Prostate gland (tissue), 2 donors: Measurements from ENCODE around the gene STK24. TPM values are rescaled to one million over a fixed set of nuclear protein-coding genes. Genes with fewer than 3 reads are reported as not detected.

Source experiments
- DNase-seq: peaks from one replicate; pipeline ENCODE4 v3.0.0-alpha.2; 2019; ENCODE audit warnings: low spot score
- H3K27ac ChIP-seq, 2 donors: fragments of 200-600 bp; sonication (generic); 2 replicates each; pipeline ENCODE4 v1.5.1; 2017 to 2019
- H3K27me3 ChIP-seq: fragments of 200-600 bp; sonication (generic); replicated peaks from 2 replicates; pipeline ENCODE4 v1.5.1; 2019; ENCODE audit not compliant: insufficient read depth
- H3K36me3 ChIP-seq, 2 donors: fragments of 200-600 bp; sonication (generic); 1 replicate in 1 of 2; 2 replicates in 1 of 2; pipeline versions ENCODE4 v1.5.1 to v1.8.1; 2017 to 2019
- H3K4me1 ChIP-seq: fragments of 200-600 bp; sonication (generic); replicated peaks from 2 replicates; pipeline ENCODE4 v1.5.1; 2019
- H3K4me3 ChIP-seq, 2 donors: fragments of 200-600 bp; sonication (generic); 2 replicates each; pipeline ENCODE4 v1.5.1; 2017 to 2019
- H3K9me3 ChIP-seq: fragments of 200-600 bp; sonication (generic); 2 replicates; pipeline ENCODE4 v1.5.1; 2017
- POLR2A ChIP-seq: fragments of 450-650 bp; IDR thresholded peaks from one replicate; pipeline ENCODE4 v1.6.1; 2016; ENCODE audit warnings: antibody characterized with exemption, mild to moderate bottlenecking
- POLR2AphosphoS5 ChIP-seq: sonication (generic); formaldehyde crosslinking; IDR thresholded peaks from one replicate; pipeline ENCODE4 v1.6.1; 2017; ENCODE audit warnings: antibody characterized with exemption
- WGBS: methylation state at CpG from one replicate; pipeline ENCODE4 v1.1.5; 2018; 5-methylcytosine and 5-hydroxymethylcytosine counted together
- intact Hi-C: fragments of 100-400 bp; cut with DNase I; formaldehyde crosslinking; loops from one replicate; pipeline ENCODE4 v1.14.2; 2022
- total RNA-seq, 2 donors: library from RNA; depleted of rRNA; stranded (reverse); fragments of >200 nt; gene quantifications; one replicate each; pipeline ENCODE4 v1.1.0, GENCODE V29; 2016
- TF ChIP-seq, protein P1 (sequence below), 4 experiments: fragments of 200-600 bp in 2 of 4; fragments of 450-650 bp in 2 of 4; sonication (generic) in 2 of 4; IDR thresholded peaks; 1 replicate in 3 of 4; 2 replicates in 1 of 4; pipeline ENCODE4 v1.5.1; 2016 to 2019; ENCODE audit warnings: antibody characterized with exemption in 4 of 4, mild to moderate bottlenecking in 2 of 4, moderate library complexity in 2 of 4

STK24 gene
- total RNA-seq, 2 donors from 2014 or later = 80.5 to 187 TPM

DNA sequence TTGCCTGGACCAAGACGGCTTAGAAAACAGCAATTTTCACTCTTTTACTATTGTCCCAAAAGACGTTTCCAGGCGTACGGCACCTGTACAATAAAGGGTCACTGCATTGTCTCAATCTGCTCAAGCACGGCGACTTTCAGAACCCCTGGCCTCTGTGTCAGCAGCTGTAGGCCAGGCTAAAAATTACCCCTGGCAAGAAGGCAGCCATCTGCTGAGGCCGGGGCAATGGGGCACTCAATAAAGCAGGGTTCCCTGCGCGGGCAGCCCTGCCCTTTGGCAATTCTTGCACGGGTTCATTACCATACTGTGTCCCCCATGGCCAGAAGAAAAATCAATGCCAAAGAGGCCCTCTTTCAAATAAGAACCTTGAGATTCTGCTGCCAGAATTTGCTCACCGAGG is 52.1 kb downstream of the STK24 start:
- Histone ChIP-seq H3K4me1 (peaks cover 6% of the 10 kb centered on the region), H3K27ac (no peak overlapping the region)
- WGBS = 82% methylated on average over 11 of the region's 11 CpGs

DNA sequence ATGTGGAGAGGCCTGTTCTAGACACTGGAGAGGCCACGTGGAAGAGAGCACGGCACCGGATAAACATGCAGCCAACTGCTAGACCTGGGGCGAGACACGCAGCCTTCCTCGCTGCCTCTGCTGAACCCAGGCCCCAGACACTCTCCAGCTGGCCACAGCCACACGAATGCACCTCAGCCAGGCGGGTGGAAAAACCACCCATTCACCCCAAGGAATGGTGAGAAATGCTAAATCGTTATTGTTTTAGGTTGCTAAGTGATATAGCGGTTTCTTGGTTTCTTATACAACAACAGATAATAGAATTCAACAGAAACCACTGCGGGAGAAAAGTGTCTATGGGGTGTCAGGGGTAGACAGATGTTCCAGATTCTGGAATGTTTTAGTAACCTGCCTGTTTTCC is 52.5 kb downstream of the STK24 start:
- DNase-seq = no peak
- no peak for TF ChIP-seq POLR2A
- TF ChIP-seq POLR2AphosphoS5 = no peak
- Histone ChIP-seq H3K4me1 (peaks cover 6% of the 10 kb centered on the region), H3K27ac (no peak overlapping the region), H3K27me3 (no peaks in the 10 kb centered on the region), H3K9me3 (no peaks in the 10 kb centered on the region), H3K36me3 (no peaks in the 10 kb centered on the region), H3K4me3 (no peak overlapping the region)
- intact Hi-C loops = no loop called here
- WGBS = 86% methylated on average over 11 of the region's 11 CpGs

More for the DNA sequence above, 52.1 kb downstream of the STK24 start:
- no peaks in the 10 kb centered on the region for H3K36me3 ChIP-seq
- intact Hi-C loops = no loop called here
- no peak for DNase-seq
- no peak for TF ChIP-seq POLR2AphosphoS5
- no peak for TF ChIP-seq POLR2A
- TF ChIP-seq, protein P1, sequence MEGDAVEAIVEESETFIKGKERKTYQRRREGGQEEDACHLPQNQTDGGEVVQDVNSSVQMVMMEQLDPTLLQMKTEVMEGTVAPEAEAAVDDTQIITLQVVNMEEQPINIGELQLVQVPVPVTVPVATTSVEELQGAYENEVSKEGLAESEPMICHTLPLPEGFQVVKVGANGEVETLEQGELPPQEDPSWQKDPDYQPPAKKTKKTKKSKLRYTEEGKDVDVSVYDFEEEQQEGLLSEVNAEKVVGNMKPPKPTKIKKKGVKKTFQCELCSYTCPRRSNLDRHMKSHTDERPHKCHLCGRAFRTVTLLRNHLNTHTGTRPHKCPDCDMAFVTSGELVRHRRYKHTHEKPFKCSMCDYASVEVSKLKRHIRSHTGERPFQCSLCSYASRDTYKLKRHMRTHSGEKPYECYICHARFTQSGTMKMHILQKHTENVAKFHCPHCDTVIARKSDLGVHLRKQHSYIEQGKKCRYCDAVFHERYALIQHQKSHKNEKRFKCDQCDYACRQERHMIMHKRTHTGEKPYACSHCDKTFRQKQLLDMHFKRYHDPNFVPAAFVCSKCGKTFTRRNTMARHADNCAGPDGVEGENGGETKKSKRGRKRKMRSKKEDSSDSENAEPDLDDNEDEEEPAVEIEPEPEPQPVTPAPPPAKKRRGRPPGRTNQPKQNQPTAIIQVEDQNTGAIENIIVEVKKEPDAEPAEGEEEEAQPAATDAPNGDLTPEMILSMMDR (IDR thresholded peaks at IDR 0.05) = no peak
- no peaks in the 10 kb centered on the region for H3K27me3 ChIP-seq
- no peaks in the 10 kb centered on the region for H3K9me3 ChIP-seq
- H3K4me3 ChIP-seq = no peak overlapping the region

DNA sequence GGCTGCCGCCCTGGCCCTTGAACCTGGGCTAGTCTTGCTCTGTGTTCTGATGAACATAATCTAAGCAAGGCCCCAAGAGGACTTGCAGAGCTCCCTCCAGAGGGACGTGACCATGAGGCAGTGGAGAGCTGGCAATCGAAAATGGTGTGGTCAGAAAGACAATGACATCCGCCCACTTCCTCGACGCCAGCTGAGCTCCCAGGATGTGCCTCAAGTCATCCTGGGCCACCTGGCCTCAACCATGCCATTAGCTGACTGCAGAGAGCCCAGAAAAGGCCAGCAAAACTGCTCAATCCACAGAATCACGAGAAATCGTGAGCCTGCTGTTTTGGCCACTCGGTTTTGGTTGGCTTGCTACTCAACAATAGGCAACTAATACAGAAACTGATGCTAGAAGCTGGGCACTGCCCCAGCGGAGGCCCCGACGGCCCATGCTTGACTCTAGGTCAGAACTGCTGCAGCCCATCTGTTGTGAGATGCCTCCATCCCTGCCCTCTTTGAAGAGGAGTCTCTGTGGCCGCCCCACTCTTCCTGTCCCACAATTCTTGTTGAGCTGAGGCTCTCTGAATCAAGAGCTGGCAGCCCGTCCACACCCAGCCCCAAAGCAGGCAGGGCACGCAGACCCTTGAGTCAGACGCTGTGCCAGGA is 53.3 kb downstream of the STK24 start:
- H3K4me1 ChIP-seq = peaks cover 6% of the 10 kb centered on the region
- H3K27ac ChIP-seq = no peak overlapping the region
- H3K9me3 ChIP-seq = no peaks in the 10 kb centered on the region
- no peaks in the 10 kb centered on the region for H3K27me3 ChIP-seq
- H3K36me3 ChIP-seq = no peaks in the 10 kb centered on the region
- H3K4me3 ChIP-seq = no peak overlapping the region
- no peak for DNase-seq
- 92% methylated on average over 16 of the region's 16 CpGs for WGBS
- intact Hi-C loops = no loop called here
- TF ChIP-seq POLR2AphosphoS5 (no peak), POLR2A (no peak)
- TF ChIP-seq, protein P1 (IDR thresholded peaks at IDR 0.05) = no peak

DNA sequence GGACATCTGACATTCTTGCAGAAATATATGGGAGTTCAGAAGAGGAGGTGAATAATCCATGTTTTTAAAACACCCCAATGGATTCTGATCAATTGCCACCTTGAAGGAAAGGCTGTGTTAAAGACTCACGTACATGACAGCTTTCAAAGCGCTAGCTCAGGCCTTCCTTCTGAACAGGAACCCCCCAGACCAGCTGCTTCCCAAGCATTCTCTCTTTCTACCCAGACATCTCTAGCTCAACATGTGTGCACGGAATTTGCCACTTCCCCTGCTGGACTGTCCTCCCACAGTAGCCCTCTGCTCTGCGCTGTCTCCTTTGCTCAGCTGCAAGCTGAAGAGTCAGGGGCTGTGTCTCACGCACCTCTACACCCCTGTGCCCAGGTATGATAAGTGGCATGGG is 54.5 kb downstream of the STK24 start:
- Histone ChIP-seq H3K27me3 (no peaks in the 10 kb centered on the region), H3K4me3 (no peak overlapping the region), H3K4me1 (peaks cover 6% of the 10 kb centered on the region), H3K36me3 (no peaks in the 10 kb centered on the region), H3K9me3 (no peaks in the 10 kb centered on the region), H3K27ac (no peak overlapping the region)
- WGBS = 94% methylated on average over 5 of the region's 5 CpGs
- DNase-seq = no peak
- intact Hi-C loops = no loop called here
- TF ChIP-seq POLR2A (no peak), POLR2AphosphoS5 (no peak)
- TF ChIP-seq, protein P1 (IDR thresholded peaks at IDR 0.05) = no peak

DNA sequence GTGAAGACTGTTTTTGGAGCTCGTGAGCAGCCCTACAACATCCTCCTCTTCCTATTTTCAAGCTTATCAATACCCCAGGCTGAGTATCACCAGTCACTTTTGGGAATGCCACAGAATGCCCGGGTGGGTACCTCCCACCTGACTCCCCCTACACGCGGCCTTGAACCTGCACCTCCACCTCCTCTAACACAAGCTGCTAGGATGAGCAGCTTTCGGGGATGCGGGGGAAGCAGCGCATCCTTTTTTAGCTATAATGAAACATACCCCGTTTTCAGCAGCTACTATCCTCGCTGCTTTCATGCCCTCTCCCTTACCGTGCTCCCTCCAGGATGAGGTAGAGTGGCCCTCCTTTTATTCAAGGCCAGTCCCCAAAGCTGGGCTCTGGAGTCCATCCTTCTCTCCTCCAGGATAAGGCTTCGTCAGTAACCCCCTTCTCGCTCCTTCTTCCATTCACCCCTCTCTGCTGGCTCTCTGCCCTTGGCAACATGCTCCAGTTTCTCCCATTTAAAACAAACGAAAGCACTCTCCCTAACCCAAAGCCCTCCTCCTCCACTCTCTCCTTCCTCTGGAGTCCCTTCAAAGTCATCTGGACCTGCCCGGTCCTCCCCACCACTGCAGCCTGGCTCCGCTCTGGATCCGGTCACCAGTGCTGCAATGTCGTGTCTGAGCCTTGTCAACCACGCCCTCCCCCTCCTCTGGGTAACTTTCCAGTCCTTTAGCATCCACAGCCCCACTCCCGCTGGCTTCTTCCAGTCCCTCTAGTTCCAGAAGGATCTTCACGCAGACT is 55.3 kb downstream of the STK24 start:
- no peak for DNase-seq
- TF ChIP-seq POLR2A (no peak), POLR2AphosphoS5 (no peak)
- TF ChIP-seq, protein P1 (IDR thresholded peaks at IDR 0.05) = no peak
- Histone ChIP-seq H3K36me3 (no peaks in the 10 kb centered on the region), H3K4me3 (no peak overlapping the region), H3K27me3 (no peaks in the 10 kb centered on the region), H3K4me1 (peaks cover 6% of the 10 kb centered on the region), H3K9me3 (no peaks in the 10 kb centered on the region), H3K27ac (no peak overlapping the region)
- 76% methylated on average over 20 of the region's 20 CpGs for WGBS
- intact Hi-C loops = no loop called here
